ENCODE measurements around the gene INTS3. TPM values are rescaled to one million over a fixed set of nuclear protein-coding genes. Genes with fewer than 3 reads are reported as not detected.
A peak's percentile ranks its signal among the peaks of the same experiment; 100 is the strongest.

Gene INTS3
- total RNA-seq, 1 experiment from 2014 or later = 66.8 TPM

GRCh38 chr1:153688276-153688675, 39.6 kb upstream of the INTS3 start:
- no peak for DNase-seq (ENCODE audit: low spot score)
- ATAC-seq = no peak
- Mint-ChIP-seq H3K27me3 (ENCODE audit: low read depth) (no peaks in the 10 kb centered on the region), H3K36me3 (peaks cover 5% of the 10 kb centered on the region), H3K27ac (peak overlapping the region; percentile 64; the same call in 1 of the 2 replicates), H3K4me3 (no peak overlapping the region), H3K4me1 (peaks cover 3% of the 10 kb centered on the region), H3K9me3 (no peaks in the 10 kb centered on the region)
- TF ChIP-seq TEAD4 (CRISPR knock-in tag; IDR thresholded peaks at IDR 0.05) (no peak), EMX1 (CRISPR knock-in tag; IDR thresholded peaks at IDR 0.05) (no peak), SMAD3 (CRISPR knock-in tag; IDR thresholded peaks at IDR 0.05; ENCODE audit: borderline replicate concordance) (no peak), RORB (CRISPR knock-in tag; IDR thresholded peaks at IDR 0.05) (no peak), E2F4 (CRISPR knock-in tag; IDR thresholded peaks at IDR 0.05; ENCODE audit: borderline replicate concordance, low read depth) (no peak), ESRRA (CRISPR knock-in tag; IDR thresholded peaks at IDR 0.05; ENCODE audit: borderline replicate concordance) (no peak), RELA (CRISPR knock-in tag; IDR thresholded peaks at IDR 0.05; ENCODE audit: borderline replicate concordance) (no peak), TP53 (CRISPR knock-in tag; IDR thresholded peaks at IDR 0.05) (no peak), FOXJ3 (CRISPR knock-in tag; IDR thresholded peaks at IDR 0.05; ENCODE audit: borderline replicate concordance) (no peak), MLX (CRISPR knock-in tag; IDR thresholded peaks at IDR 0.05) (no peak)
- TF ChIP-seq, protein P1, sequence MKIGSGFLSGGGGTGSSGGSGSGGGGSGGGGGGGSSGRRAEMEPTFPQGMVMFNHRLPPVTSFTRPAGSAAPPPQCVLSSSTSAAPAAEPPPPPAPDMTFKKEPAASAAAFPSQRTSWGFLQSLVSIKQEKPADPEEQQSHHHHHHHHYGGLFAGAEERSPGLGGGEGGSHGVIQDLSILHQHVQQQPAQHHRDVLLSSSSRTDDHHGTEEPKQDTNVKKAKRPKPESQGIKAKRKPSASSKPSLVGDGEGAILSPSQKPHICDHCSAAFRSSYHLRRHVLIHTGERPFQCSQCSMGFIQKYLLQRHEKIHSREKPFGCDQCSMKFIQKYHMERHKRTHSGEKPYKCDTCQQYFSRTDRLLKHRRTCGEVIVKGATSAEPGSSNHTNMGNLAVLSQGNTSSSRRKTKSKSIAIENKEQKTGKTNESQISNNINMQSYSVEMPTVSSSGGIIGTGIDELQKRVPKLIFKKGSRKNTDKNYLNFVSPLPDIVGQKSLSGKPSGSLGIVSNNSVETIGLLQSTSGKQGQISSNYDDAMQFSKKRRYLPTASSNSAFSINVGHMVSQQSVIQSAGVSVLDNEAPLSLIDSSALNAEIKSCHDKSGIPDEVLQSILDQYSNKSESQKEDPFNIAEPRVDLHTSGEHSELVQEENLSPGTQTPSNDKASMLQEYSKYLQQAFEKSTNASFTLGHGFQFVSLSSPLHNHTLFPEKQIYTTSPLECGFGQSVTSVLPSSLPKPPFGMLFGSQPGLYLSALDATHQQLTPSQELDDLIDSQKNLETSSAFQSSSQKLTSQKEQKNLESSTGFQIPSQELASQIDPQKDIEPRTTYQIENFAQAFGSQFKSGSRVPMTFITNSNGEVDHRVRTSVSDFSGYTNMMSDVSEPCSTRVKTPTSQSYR (CRISPR knock-in tag; IDR thresholded peaks at IDR 0.05) = no peak
- TF ChIP-seq, protein P2, sequence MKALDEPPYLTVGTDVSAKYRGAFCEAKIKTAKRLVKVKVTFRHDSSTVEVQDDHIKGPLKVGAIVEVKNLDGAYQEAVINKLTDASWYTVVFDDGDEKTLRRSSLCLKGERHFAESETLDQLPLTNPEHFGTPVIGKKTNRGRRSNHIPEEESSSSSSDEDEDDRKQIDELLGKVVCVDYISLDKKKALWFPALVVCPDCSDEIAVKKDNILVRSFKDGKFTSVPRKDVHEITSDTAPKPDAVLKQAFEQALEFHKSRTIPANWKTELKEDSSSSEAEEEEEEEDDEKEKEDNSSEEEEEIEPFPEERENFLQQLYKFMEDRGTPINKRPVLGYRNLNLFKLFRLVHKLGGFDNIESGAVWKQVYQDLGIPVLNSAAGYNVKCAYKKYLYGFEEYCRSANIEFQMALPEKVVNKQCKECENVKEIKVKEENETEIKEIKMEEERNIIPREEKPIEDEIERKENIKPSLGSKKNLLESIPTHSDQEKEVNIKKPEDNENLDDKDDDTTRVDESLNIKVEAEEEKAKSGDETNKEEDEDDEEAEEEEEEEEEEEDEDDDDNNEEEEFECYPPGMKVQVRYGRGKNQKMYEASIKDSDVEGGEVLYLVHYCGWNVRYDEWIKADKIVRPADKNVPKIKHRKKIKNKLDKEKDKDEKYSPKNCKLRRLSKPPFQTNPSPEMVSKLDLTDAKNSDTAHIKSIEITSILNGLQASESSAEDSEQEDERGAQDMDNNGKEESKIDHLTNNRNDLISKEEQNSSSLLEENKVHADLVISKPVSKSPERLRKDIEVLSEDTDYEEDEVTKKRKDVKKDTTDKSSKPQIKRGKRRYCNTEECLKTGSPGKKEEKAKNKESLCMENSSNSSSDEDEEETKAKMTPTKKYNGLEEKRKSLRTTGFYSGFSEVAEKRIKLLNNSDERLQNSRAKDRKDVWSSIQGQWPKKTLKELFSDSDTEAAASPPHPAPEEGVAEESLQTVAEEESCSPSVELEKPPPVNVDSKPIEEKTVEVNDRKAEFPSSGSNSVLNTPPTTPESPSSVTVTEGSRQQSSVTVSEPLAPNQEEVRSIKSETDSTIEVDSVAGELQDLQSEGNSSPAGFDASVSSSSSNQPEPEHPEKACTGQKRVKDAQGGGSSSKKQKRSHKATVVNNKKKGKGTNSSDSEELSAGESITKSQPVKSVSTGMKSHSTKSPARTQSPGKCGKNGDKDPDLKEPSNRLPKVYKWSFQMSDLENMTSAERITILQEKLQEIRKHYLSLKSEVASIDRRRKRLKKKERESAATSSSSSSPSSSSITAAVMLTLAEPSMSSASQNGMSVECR (CRISPR knock-in tag; IDR thresholded peaks at IDR 0.05; ENCODE audit: borderline replicate concordance) = no peak
- TF ChIP-seq, protein P3, sequence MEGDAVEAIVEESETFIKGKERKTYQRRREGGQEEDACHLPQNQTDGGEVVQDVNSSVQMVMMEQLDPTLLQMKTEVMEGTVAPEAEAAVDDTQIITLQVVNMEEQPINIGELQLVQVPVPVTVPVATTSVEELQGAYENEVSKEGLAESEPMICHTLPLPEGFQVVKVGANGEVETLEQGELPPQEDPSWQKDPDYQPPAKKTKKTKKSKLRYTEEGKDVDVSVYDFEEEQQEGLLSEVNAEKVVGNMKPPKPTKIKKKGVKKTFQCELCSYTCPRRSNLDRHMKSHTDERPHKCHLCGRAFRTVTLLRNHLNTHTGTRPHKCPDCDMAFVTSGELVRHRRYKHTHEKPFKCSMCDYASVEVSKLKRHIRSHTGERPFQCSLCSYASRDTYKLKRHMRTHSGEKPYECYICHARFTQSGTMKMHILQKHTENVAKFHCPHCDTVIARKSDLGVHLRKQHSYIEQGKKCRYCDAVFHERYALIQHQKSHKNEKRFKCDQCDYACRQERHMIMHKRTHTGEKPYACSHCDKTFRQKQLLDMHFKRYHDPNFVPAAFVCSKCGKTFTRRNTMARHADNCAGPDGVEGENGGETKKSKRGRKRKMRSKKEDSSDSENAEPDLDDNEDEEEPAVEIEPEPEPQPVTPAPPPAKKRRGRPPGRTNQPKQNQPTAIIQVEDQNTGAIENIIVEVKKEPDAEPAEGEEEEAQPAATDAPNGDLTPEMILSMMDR (IDR thresholded peaks at IDR 0.05) = no peak
- TF ChIP-seq, protein P4, sequence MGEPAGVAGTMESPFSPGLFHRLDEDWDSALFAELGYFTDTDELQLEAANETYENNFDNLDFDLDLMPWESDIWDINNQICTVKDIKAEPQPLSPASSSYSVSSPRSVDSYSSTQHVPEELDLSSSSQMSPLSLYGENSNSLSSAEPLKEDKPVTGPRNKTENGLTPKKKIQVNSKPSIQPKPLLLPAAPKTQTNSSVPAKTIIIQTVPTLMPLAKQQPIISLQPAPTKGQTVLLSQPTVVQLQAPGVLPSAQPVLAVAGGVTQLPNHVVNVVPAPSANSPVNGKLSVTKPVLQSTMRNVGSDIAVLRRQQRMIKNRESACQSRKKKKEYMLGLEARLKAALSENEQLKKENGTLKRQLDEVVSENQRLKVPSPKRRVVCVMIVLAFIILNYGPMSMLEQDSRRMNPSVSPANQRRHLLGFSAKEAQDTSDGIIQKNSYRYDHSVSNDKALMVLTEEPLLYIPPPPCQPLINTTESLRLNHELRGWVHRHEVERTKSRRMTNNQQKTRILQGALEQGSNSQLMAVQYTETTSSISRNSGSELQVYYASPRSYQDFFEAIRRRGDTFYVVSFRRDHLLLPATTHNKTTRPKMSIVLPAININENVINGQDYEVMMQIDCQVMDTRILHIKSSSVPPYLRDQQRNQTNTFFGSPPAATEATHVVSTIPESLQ (CRISPR knock-in tag; IDR thresholded peaks at IDR 0.05) = no peak
- TF ChIP-seq, protein P5, sequence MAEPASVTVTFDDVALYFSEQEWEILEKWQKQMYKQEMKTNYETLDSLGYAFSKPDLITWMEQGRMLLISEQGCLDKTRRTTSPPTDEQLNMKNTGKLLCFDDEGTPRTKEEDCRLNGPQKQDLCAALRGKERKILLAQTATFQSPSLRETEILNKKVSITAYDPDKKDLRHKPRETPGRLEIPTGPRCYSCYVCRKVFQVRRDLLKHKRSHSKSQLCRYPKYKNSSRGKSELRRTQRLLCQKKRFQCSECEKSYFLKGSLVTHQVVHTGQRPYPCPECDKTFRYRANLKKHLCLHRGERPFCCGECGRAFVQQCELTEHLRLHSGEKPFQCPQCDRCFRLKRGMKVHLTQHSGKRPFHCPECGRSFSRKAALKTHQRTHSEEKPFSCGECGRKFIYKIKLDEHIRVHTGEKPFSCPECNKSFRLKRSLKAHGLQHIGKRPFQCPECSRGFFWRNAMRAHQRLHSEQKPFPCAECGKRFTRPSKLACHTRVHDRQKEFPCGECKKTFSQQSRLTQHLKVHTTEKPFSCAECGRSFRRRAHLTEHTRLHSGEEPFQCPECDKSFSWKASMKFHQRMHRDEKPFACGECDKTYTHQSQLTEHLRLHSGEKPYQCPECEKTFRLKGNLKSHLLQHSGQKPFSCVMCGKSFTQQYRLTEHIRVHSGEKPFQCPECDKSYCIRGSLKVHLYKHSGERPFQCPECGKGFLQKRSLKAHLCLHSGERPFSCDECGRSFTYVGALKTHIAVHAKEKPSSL (CRISPR knock-in tag; conservative IDR thresholded peaks at IDR 0.05) = no peak
- CTCF ChIA-PET = interaction anchor here (2.5 kb wide), 1 partner anchor 10 kb away, joined by 5 read pairs; no protein-coding TSS in a partner anchor
- POLR2A ChIA-PET = no interaction called here
